Transverse colon (tissue), 4 donors: ENCODE measurements around the gene ZNF570. TPM values are rescaled to one million over a fixed set of nuclear protein-coding genes. Genes with fewer than 3 reads are reported as not detected.

Source experiments
- DNase-seq: peaks from one replicate; pipeline ENCODE4 v3.0.0-alpha.2; 2019
- H3K27ac ChIP-seq, 4 donors: fragments of 200-600 bp; sonication (generic); 2 replicates each; pipeline ENCODE4 v1.5.1; 2016 to 2018; ENCODE audit warnings: inconsistent platforms in 4 of 4
- H3K27me3 ChIP-seq: fragments of 200-600 bp; sonication (generic); 2 replicates; pipeline ENCODE4 v1.5.1; 2017; ENCODE audit warnings: inconsistent platforms
- H3K36me3 ChIP-seq, 4 donors: fragments of 200-600 bp; sonication (generic); 2 replicates each; pipeline ENCODE4 v1.5.1; 2017 to 2019; ENCODE audit warnings: inconsistent platforms in 4 of 4
- H3K4me1 ChIP-seq, 4 donors: fragments of 200-600 bp; sonication (generic); 2 replicates each; pipeline ENCODE4 v1.5.1; 2017 to 2020; ENCODE audit warnings: inconsistent platforms in 4 of 4
- H3K4me3 ChIP-seq, 4 donors: fragments of 200-600 bp; sonication (generic); 1 replicate in 1 of 4; 2 replicates in 3 of 4; pipeline versions ENCODE4 v1.5.1 to v1.6.1; 2017 to 2019; ENCODE audit warnings: inconsistent platforms in 4 of 4
- H3K9me3 ChIP-seq, 2 donors: fragments of 200-600 bp; sonication (generic); 2 replicates each; pipeline ENCODE4 v1.5.1; 2017 to 2019; ENCODE audit warnings: inconsistent platforms in 2 of 2
- POLR2AphosphoS5 ChIP-seq, 3 donors: sonication (generic); formaldehyde crosslinking; IDR thresholded peaks; one replicate each; pipeline ENCODE4 v1.6.1; 2016; ENCODE audit warnings: antibody characterized with exemption in 3 of 3
- WGBS, 2 donors: methylation state at CpG; one replicate each; pipeline ENCODE4 v1.1.5; 2018; ENCODE audit warnings: low coverage in 1 of 2; 5-methylcytosine and 5-hydroxymethylcytosine counted together
- in situ Hi-C, 4 donors: fragments of 200-750 bp; cut with MboI; loops; one replicate each; pipeline versions ENCODE4 v1.15.0 to v1.15.1; 2017; ENCODE audit warnings: low sequenced_read_pairs in 3 of 4, low pct_ligation_motif_present in 1 of 4, low pct_unique_long_range_greater_than_20kb in 1 of 4
- intact Hi-C: fragments of 100-400 bp; cut with DNase I; formaldehyde crosslinking; loops from one replicate; pipeline ENCODE4 v1.15.1; 2023; ENCODE audit warnings: low total_unique reads
- total RNA-seq, 4 donors: library from RNA; depleted of rRNA; stranded (reverse); fragments of >200 nt; gene quantifications; one replicate each; pipeline ENCODE4 v1.1.0, GENCODE V29; 2016

The ZNF570 gene
- total RNA-seq, 4 donors from 2014 or later: 0.37 to 4.6 (median 2.7) TPM

DNA sequence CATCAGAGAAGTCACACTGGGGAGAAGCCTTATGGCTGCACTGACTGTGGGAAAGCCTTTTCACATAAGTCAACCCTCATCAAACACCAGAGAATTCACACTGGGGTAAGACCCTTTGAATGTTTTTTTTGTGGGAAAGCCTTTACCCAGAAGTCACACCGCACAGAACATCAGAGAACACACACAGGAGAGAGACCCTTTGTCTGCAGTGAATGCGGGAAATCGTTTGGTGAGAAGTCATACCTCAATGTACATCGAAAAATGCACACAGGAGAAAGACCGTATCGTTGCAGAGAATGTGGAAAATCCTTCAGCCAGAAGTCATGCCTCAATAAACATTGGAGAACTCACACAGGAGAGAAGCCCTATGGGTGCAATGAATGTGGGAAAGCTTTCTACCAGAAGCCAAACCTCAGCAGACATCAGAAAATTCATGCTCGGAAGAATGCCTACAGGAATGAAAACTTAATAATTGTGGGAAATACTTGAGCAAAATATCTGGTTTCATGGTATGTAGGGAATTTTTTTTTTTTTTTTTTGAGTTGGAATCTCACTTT lies 68.3 kb downstream of the ZNF570 start:
- WGBS, 2 donors: 88 to 99% methylated on average over 6 to 7 of the region's 7 CpGs
- H3K4me1 ChIP-seq: no peaks in the 10 kb centered on the region
- TF ChIP-seq POLR2AphosphoS5 (IDR thresholded peaks at IDR 0.05): no peak
- no peaks in the 10 kb centered on the region for H3K27me3 ChIP-seq
- no peak overlapping the region for H3K27ac ChIP-seq
- peaks cover 0 to 52% (median 23%) of the 10 kb centered on the region in 4 donors for H3K36me3 ChIP-seq
- intact Hi-C loops (no loop called here), in situ Hi-C loops (no loop called here)
- DNase-seq: no peak
- H3K9me3 ChIP-seq: peaks cover 86 to 94% of the 10 kb centered on the region in 2 donors
- no peak overlapping the region for H3K4me3 ChIP-seq

Other genes starting within 250 kb of the ZNF570 start
- 10 to 100 TPM in 1 of 4 donors, 1 to 10 TPM in 3; 3.4 to 29.9 (median 7.1) TPM for gene ZNF527, start 98.3 kb upstream of the ZNF570 start, total RNA-seq
- gene ZNF569, start 1.9 kb upstream of the ZNF570 start, total RNA-seq: 1 to 10 TPM in 3 of 4 donors, not detected in 1; 2.2 to 5.9 (median 5.4) TPM
- 1 to 10 TPM in 3 of 4 donors, under 1 TPM in 1; 0.75 to 6.8 (median 4.1) TPM for gene ZNF793, start 37.6 kb downstream of the ZNF570 start, total RNA-seq
- 1 to 10 TPM in 3 of 4 donors, not detected in 1; 1.1 to 4.8 (median 3.1) TPM for gene ZNF571, start 125.4 kb downstream of the ZNF570 start, total RNA-seq
- gene ZNF540, start 125.5 kb downstream of the ZNF570 start, total RNA-seq: 1 to 10 TPM in 2 of 4 donors, under 1 TPM in 1, not detected in 1; 0.40 to 3.4 (median 3.3) TPM
- gene ZFP30, start 186.1 kb downstream of the ZNF570 start, total RNA-seq: 10 to 100 TPM in 2 of 4 donors, 1 to 10 TPM in 2; 3.6 to 28.4 (median 10.9) TPM